KOPT-K1 (cell line): Measurements from ENCODE around the gene AP1S2.

Source experiments
- H3K27ac ChIP-seq: fragments of 200-600 bp; sonication (generic); 2 replicates; pipeline ENCODE4 v1.5.1; 2016; ENCODE audit warnings: antibody characterized with exemption, mild to moderate bottlenecking, low read depth, low read length; ENCODE audit not compliant: poor library complexity, severe bottlenecking
- H3K36me3 ChIP-seq: fragments of 200-600 bp; sonication (generic); 2 replicates; pipeline ENCODE4 v1.5.1; 2017; ENCODE audit warnings: antibody characterized with exemption, mild to moderate bottlenecking, low read length, moderate library complexity; ENCODE audit not compliant: insufficient read depth
- H3K9me3 ChIP-seq: fragments of 200-600 bp; sonication (generic); 2 replicates; pipeline ENCODE4 v1.5.1; 2017; ENCODE audit warnings: antibody characterized with exemption, low read length, mild to moderate bottlenecking; ENCODE audit not compliant: insufficient read depth, poor library complexity, severe bottlenecking

Gene AP1S2

GRCh38 chrX:15804563-15804962, 50.0 kb downstream of the AP1S2 start:
- H3K27ac ChIP-seq = no peak overlapping the region
- peaks cover 54% of the 10 kb centered on the region for H3K36me3 ChIP-seq
- no peaks in the 10 kb centered on the region for H3K9me3 ChIP-seq

DNA sequence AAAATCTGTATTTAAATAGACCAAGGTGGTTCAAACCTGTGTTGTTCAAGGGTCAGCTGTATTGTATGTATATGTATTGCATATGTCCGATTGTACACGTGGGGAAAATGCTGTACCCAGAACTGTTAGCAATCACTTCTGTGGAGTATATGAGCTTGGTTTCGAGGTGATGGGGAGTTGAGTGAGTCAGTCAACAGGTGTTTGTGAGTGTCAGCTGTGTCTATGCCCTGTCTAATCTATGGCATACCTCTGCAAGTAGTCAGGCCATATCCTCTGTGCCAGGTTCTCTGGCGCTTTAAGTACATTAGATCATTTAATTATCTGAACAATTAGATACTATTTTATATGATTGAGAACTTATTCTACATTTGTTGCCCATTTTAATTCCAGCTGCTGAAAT, 56.9 kb downstream of the AP1S2 start:
- Histone ChIP-seq H3K9me3 (no peaks in the 10 kb centered on the region), H3K36me3 (peaks cover 43% of the 10 kb centered on the region), H3K27ac (no peak overlapping the region)

- peaks cover 17% of the 10 kb centered on the region for H3K36me3 ChIP-seq
- peak overlapping the region; percentile 80 for H3K27ac ChIP-seq
- no peaks in the 10 kb centered on the region for H3K9me3 ChIP-seq
Observed at GRCh38 chrX:15790769-15791290, 63.8 kb downstream of the AP1S2 start.

GRCh38 chrX:15789979-15790768, 64.4 kb downstream of the AP1S2 start, which contains the start of gene ZRSR2:
ZRSR2 (plus strand) TSS chrX:15790484; CDS start chrX:15790496, 12 bp downstream.
- Histone ChIP-seq H3K27ac (peak within 1 kb of the TSS; percentile 80), H3K9me3 (no peaks in the 10 kb centered on the region), H3K36me3 (peaks cover 12% of the 10 kb centered on the region)

GRCh38 chrX:15786915-15787314, 67.7 kb downstream of the AP1S2 start:
- H3K9me3 ChIP-seq = no peaks in the 10 kb centered on the region
- no peaks in the 10 kb centered on the region for H3K36me3 ChIP-seq
- H3K27ac ChIP-seq = no peak overlapping the region

GRCh38 chrX:15785176-15785750, 69.3 kb downstream of the AP1S2 start:
- H3K27ac ChIP-seq = no peak overlapping the region
- H3K36me3 ChIP-seq = no peaks in the 10 kb centered on the region
- no peaks in the 10 kb centered on the region for H3K9me3 ChIP-seq

DNA sequence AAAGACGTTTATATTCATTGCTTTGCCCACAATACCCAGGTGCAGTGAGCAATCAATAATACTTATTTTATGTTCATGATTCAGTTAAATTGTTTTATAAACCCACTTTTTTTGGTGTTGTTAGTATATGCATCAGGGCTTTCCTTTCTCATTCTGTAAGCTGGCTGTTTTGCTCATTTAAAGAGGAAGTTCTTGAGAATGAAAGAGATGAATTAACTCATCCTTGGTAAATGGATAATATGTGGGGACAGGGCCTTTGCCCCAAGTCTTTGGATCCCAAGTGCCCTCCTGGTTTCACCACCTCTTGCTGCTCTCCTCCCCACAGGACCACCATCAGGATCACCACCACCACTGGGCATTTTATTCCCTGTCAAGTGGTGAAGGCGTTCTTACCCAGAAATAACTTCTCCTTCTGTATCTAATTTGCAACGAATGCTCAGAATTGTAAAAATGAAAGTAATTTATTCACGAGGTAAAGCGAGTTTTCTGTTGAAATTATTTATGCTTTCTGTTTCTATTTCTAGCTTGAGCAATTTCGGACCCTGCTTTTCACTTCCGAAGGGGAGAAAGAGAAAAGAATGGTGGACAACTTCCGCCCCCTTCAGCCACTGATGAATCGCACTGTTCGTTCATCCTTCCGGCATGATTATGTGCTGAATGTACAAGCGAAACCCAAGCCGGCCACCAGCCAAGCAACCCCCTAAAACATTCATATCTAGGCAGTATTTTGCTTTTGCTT, 72.5 kb downstream of the AP1S2 start:
- Histone ChIP-seq H3K36me3 (no peaks in the 10 kb centered on the region), H3K27ac (peak overlapping the region; percentile 87)

More for the DNA sequence above, 72.5 kb downstream of the AP1S2 start:
- H3K9me3 ChIP-seq = no peaks in the 10 kb centered on the region
